ENCODE data around the gene MTX1.
"Not testable (repeated sequence)": the region's sequence is repeated elsewhere in the genome, so short reads cannot be mapped to it uniquely, and the experiment has no call there.

MTX1 gene

GRCh38 chr1:155189926-155190325, 18.6 kb upstream of the MTX1 start:
- DNase-seq (ENCODE audit: low read depth in 2 of 2) = not testable (repeated sequence)

- DNase-seq (ENCODE audit: low read depth in 2 of 2) = no peak
Observed at GRCh38 chr1:155191904-155192303, 16.6 kb upstream of the MTX1 start.

GRCh38 chr1:155192346-155193274, 15.9 kb upstream of the MTX1 start:
- DNase-seq (ENCODE audit: low read depth in 2 of 2) = no peak

- DNase-seq (ENCODE audit: low read depth in 2 of 2) = peak; percentile 49
Observed at GRCh38 chr1:155193275-155193990, 15.1 kb upstream of the MTX1 start.

- DNase-seq (ENCODE audit: low read depth in 2 of 2) = not testable (repeated sequence)
Observed at GRCh38 chr1:155193991-155194240, 14.6 kb upstream of the MTX1 start.

- DNase-seq (ENCODE audit: low read depth in 2 of 2) = no peak
Observed at GRCh38 chr1:155195201-155196102, 13.0 kb upstream of the MTX1 start.

- DNase-seq (ENCODE audit: low read depth in 2 of 2) = no peak
Observed at GRCh38 chr1:155196103-155196892, 12.2 kb upstream of the MTX1 start.

GRCh38 chr1:155196893-155197638, 11.4 kb upstream of the MTX1 start:
- DNase-seq (ENCODE audit: low read depth in 2 of 2) = no peak

GRCh38 chr1:155197901-155198546, 10.5 kb upstream of the MTX1 start:
- no peak for DNase-seq (ENCODE audit: low read depth in 2 of 2)

- DNase-seq (ENCODE audit: low read depth in 2 of 2) = no peak
Observed at GRCh38 chr1:155198547-155198906, 10.0 kb upstream of the MTX1 start.

GRCh38 chr1:155199792-155200191, 8.7 kb upstream of the MTX1 start:
- no peak for DNase-seq (ENCODE audit: low read depth in 2 of 2)

- DNase-seq (ENCODE audit: low read depth in 2 of 2) = no peak
Observed at GRCh38 chr1:155200920-155201319, 7.6 kb upstream of the MTX1 start.

- no peak for DNase-seq (ENCODE audit: low read depth in 2 of 2)
Observed at GRCh38 chr1:155202198-155202597, 6.3 kb upstream of the MTX1 start.

- DNase-seq (ENCODE audit: low read depth in 2 of 2) = no peak
Observed at GRCh38 chr1:155202731-155203515, 5.6 kb upstream of the MTX1 start.

GRCh38 chr1:155205035-155205434, 3.5 kb upstream of the MTX1 start:
- no peak for DNase-seq (ENCODE audit: low read depth in 2 of 2)

- no peak for DNase-seq (ENCODE audit: low read depth in 2 of 2)
Observed at GRCh38 chr1:155205969-155206593, 2.4 kb upstream of the MTX1 start.

- DNase-seq (ENCODE audit: low read depth in 2 of 2) = peak; percentile 84 to 86
Observed at GRCh38 chr1:155206891-155207805, 1.3 kb upstream of the MTX1 start.
